Left lung (tissue), 10 donors: ENCODE measurements around the gene NFKBIE. TPM values are rescaled to one million over a fixed set of nuclear protein-coding genes. Genes with fewer than 3 reads are reported as not detected.

Source experiments
- ATAC-seq: fragments of 200-7000 bp; cut with Tn5 transposase; one replicate; pipeline ENCODE4 v1.9.1; 2020; ENCODE audit warnings: moderate library complexity
- DNase-seq, 4 donors: peaks; one replicate each; pipeline ENCODE4 v3.0.0-alpha.2; 2013 to 2020
- H3K27ac ChIP-seq, 2 donors: fragments of 200-600 bp; sonication (generic) in 1 of 2; one replicate each; pipeline versions ENCODE4 v1.5.0 to v1.8.0; 2020 to 2021
- H3K27me3 ChIP-seq, 2 donors: fragments of 200-600 bp; sonication (generic) in 1 of 2; one replicate each; pipeline versions ENCODE4 v1.5.0 to v1.8.0; 2020 to 2021
- H3K36me3 ChIP-seq, 2 donors: fragments of 200-600 bp; sonication (generic) in 1 of 2; one replicate each; pipeline versions ENCODE4 v1.5.0 to v1.8.0; 2020 to 2021
- H3K4me1 ChIP-seq, 2 donors: fragments of 200-600 bp; one replicate each; pipeline ENCODE4 v1.8.0; 2021
- H3K4me3 ChIP-seq, 2 donors: fragments of 200-600 bp; sonication (generic) in 1 of 2; one replicate each; pipeline versions ENCODE4 v1.5.0 to v1.8.0; 2020 to 2021; ENCODE audit warnings: mild to moderate bottlenecking in 1 of 2
- H3K9me3 ChIP-seq, 2 donors: fragments of 200-600 bp; sonication (generic) in 1 of 2; one replicate each; pipeline versions ENCODE4 v1.5.0 to v1.8.0; 2020 to 2021
- CTCF ChIP-seq, 2 donors: fragments of 200-600 bp; sonication (generic) in 1 of 2; IDR thresholded peaks; one replicate each; pipeline versions ENCODE4 v1.5.0 to v1.8.0; 2021; ENCODE audit warnings: antibody characterized with exemption in 2 of 2
- intact Hi-C, 2 donors: fragments of 100-400 bp; cut with DNase I; formaldehyde crosslinking; loops; one replicate each; pipeline versions ENCODE4 v1.11.2 to v1.14.2; 2022
- polyA plus RNA-seq, 6 donors: library from polyadenylated mRNA; unstranded; fragments of 120-200 nt; gene quantifications; one replicate each; pipeline ENCODE4 v1.2.1, GENCODE V29; 2013; ENCODE audit not compliant: insufficient read length in 6 of 6
- total RNA-seq, 2 donors: library from RNA; stranded (reverse); fragmentation: NEBNext Ultra II Directional; extraction: Animal tissue kit (Norgen Biotek cat#: 25700); gene quantifications; one replicate each; pipeline ENCODE4 v1.2.1, GENCODE V29; 2021
- donor health status: DM: no; HTN: yes; CAD: no.
- donor health status: DM: no; HTN: no; CAD: no.

NFKBIE gene
- total and polyA plus RNA-seq, 8 donors, result 7.5 to 19.3 (median 8.9) TPM

- Histone ChIP-seq H3K27ac (peak overlapping the region; percentile 39 to 90), H3K4me1 (peaks cover 30 to 54% of the 10 kb centered on the region in 2 donors), H3K4me3 (peak overlapping the region; percentile 83 to 87), H3K36me3 (peaks cover 0 to 42% of the 10 kb centered on the region in 2 donors), H3K27me3 (no peaks in the 10 kb centered on the region), H3K9me3 (no peaks in the 10 kb centered on the region)
- TF ChIP-seq CTCF (IDR thresholded peaks at IDR 0.05), result no peak
- ATAC-seq (no peak), DNase-seq (no peak)
- intact Hi-C loops, result no loop called here
Measured at GRCh38 chr6:44262467-44263353, 2.6 kb downstream of the NFKBIE start.

- Histone ChIP-seq H3K9me3 (no peaks in the 10 kb centered on the region), H3K4me1 (peaks cover 34 to 61% of the 10 kb centered on the region in 2 donors), H3K27me3 (no peaks in the 10 kb centered on the region), H3K27ac (no peak overlapping the region), H3K36me3 (peaks cover 0 to 42% of the 10 kb centered on the region in 2 donors), H3K4me3 (no peak overlapping the region)
- DNase-seq (no peak), ATAC-seq (no peak)
- intact Hi-C loops, result no loop called here
- no peak for TF ChIP-seq CTCF (IDR thresholded peaks at IDR 0.05)
Measured at GRCh38 chr6:44261581-44261980, 3.8 kb downstream of the NFKBIE start.

GRCh38 chr6:44260451-44261297, 4.7 kb downstream of the NFKBIE start:
- no peak overlapping the region for H3K4me3 ChIP-seq
- DNase-seq, result no peak
- H3K36me3 ChIP-seq, result peaks cover 0 to 42% of the 10 kb centered on the region in 2 donors

GRCh38 chr6:44260011-44260410, 5.3 kb downstream of the NFKBIE start:
- peaks cover 41 to 67% of the 10 kb centered on the region in 2 donors for H3K4me1 ChIP-seq

More at GRCh38 chr6:44260451-44261297, 4.7 kb downstream of the NFKBIE start:
- Histone ChIP-seq H3K27ac (no peak overlapping the region), H3K4me1 (peaks cover 41 to 63% of the 10 kb centered on the region in 2 donors), H3K27me3 (no peaks in the 10 kb centered on the region), H3K9me3 (no peaks in the 10 kb centered on the region)
- no peak for ATAC-seq
- intact Hi-C loops, result no loop called here
- no peak for TF ChIP-seq CTCF (IDR thresholded peaks at IDR 0.05)

More at GRCh38 chr6:44260011-44260410, 5.3 kb downstream of the NFKBIE start:
- Histone ChIP-seq H3K9me3 (no peaks in the 10 kb centered on the region), H3K4me3 (no peak overlapping the region), H3K27ac (no peak overlapping the region), H3K27me3 (no peaks in the 10 kb centered on the region), H3K36me3 (peaks cover 0 to 48% of the 10 kb centered on the region in 2 donors)
- ATAC-seq (no peak), DNase-seq (no peak)
- TF ChIP-seq CTCF (IDR thresholded peaks at IDR 0.05), result no peak
- intact Hi-C loops, result no loop called here
